Esophagus squamous epithelium (tissue), 5 donors: Measurements from ENCODE around the gene NFRKB. TPM values are rescaled to one million over a fixed set of nuclear protein-coding genes. Genes with fewer than 3 reads are reported as not detected.

Source experiments
- DNase-seq: peaks from one replicate; lab custom pipeline; 2025; lab: John Stamatoyannopoulos, UW
- H3K27ac ChIP-seq, 4 donors: fragments of 200-600 bp; sonication (generic); one replicate each; pipeline ENCODE4 v1.5.1; 2016 to 2019; ENCODE audit warnings: mild to moderate bottlenecking in 1 of 4
- H3K27me3 ChIP-seq, 4 donors: fragments of 200-600 bp; sonication (generic); 1 replicate in 3 of 4; 2 replicates in 1 of 4; pipeline versions ENCODE4 v1.5.1 to v1.6.0; 2017 to 2021; ENCODE audit warnings: antibody characterized with exemption in 1 of 4
- H3K36me3 ChIP-seq, 3 donors: fragments of 200-600 bp; sonication (generic); one replicate each; pipeline ENCODE4 v1.5.1; 2016 to 2019
- H3K4me1 ChIP-seq, 3 donors: fragments of 200-600 bp; sonication (generic); one replicate each; pipeline ENCODE4 v1.5.1; 2017 to 2019
- H3K4me3 ChIP-seq, 4 donors: fragments of 200-600 bp; sonication (generic); 1 replicate in 3 of 4; 2 replicates in 1 of 4; pipeline ENCODE4 v1.5.1; 2016 to 2019; ENCODE audit warnings: mild to moderate bottlenecking in 2 of 4, moderate library complexity in 1 of 4
- H3K9me3 ChIP-seq, 3 donors: fragments of 200-600 bp; sonication (generic); one replicate each; pipeline ENCODE4 v1.5.1; 2016 to 2019
- POLR2A ChIP-seq, 4 donors: fragments of 450-650 bp; IDR thresholded peaks; one replicate each; pipeline ENCODE4 v1.6.1; 2017; ENCODE audit warnings: antibody characterized with exemption in 4 of 4, mild to moderate bottlenecking in 4 of 4, moderate library complexity in 3 of 4
- WGBS, 2 donors: methylation state at CpG; one replicate each; pipeline ENCODE4 v1.1.5; 2018; 5-methylcytosine and 5-hydroxymethylcytosine counted together
- intact Hi-C: fragments of 100-400 bp; cut with DNase I; formaldehyde crosslinking; loops from one replicate; pipeline ENCODE4 v1.15.0; 2022
- total RNA-seq, 4 donors: library from RNA; depleted of rRNA; stranded (reverse); fragments of >200 nt; gene quantifications; one replicate each; pipeline ENCODE4 v1.1.0, GENCODE V29; 2016
- TF ChIP-seq, protein P1 (sequence below), 6 experiments: fragments of 450-650 bp in 4 of 6; fragments of 200-600 bp in 2 of 6; sonication (generic) in 2 of 6; IDR thresholded peaks; one replicate each; pipeline ENCODE4 v1.5.1; 2016 to 2019; ENCODE audit warnings: antibody characterized with exemption in 6 of 6, mild to moderate bottlenecking in 4 of 6, moderate library complexity in 4 of 6
- donor health status: DM: yes; HTN: yes; CAD: no.

The NFRKB gene
- total RNA-seq, 4 donors from 2014 or later = 18.2 to 35.9 (median 23.8) TPM

GRCh38 chr11:129918361-129918760 is 23.0 kb upstream of the NFRKB start:
- intact Hi-C loops = loop anchor here (2.0 kb wide), 1 partner anchor 216 kb away; no protein-coding TSS in a partner anchor
- no peaks in the 10 kb centered on the region for H3K9me3 ChIP-seq
- H3K4me3 ChIP-seq = no peak overlapping the region
- H3K4me1 ChIP-seq = no peaks in the 10 kb centered on the region
- no peak overlapping the region for H3K27ac ChIP-seq
- no peak for DNase-seq
- TF ChIP-seq, protein P1, sequence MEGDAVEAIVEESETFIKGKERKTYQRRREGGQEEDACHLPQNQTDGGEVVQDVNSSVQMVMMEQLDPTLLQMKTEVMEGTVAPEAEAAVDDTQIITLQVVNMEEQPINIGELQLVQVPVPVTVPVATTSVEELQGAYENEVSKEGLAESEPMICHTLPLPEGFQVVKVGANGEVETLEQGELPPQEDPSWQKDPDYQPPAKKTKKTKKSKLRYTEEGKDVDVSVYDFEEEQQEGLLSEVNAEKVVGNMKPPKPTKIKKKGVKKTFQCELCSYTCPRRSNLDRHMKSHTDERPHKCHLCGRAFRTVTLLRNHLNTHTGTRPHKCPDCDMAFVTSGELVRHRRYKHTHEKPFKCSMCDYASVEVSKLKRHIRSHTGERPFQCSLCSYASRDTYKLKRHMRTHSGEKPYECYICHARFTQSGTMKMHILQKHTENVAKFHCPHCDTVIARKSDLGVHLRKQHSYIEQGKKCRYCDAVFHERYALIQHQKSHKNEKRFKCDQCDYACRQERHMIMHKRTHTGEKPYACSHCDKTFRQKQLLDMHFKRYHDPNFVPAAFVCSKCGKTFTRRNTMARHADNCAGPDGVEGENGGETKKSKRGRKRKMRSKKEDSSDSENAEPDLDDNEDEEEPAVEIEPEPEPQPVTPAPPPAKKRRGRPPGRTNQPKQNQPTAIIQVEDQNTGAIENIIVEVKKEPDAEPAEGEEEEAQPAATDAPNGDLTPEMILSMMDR (IDR thresholded peaks at IDR 0.05) = no peak
- TF ChIP-seq POLR2A (IDR thresholded peaks at IDR 0.05) = no peak
- WGBS, 2 donors = 93 to 96% methylated on average over 22 of the region's 22 CpGs
- H3K27me3 ChIP-seq = no peaks in the 10 kb centered on the region
- peaks cover 14 to 89% (median 17%) of the 10 kb centered on the region in 3 donors for H3K36me3 ChIP-seq

- WGBS, 2 donors = 80 to 90% methylated on average over 2 of the region's 2 CpGs
- Histone ChIP-seq H3K27ac (no peak overlapping the region), H3K36me3 (peaks cover 14 to 92% (median 17%) of the 10 kb centered on the region in 3 donors), H3K27me3 (no peaks in the 10 kb centered on the region), H3K9me3 (no peaks in the 10 kb centered on the region), H3K4me3 (no peak overlapping the region), H3K4me1 (no peaks in the 10 kb centered on the region)
- intact Hi-C loops = no loop called here
- TF ChIP-seq, protein P1 (IDR thresholded peaks at IDR 0.05) = no peak
- no peak for TF ChIP-seq POLR2A (IDR thresholded peaks at IDR 0.05)
- DNase-seq = no peak
Measured at GRCh38 chr11:129917231-129917630, 21.9 kb upstream of the NFRKB start.

GRCh38 chr11:129911298-129911697 is 15.9 kb upstream of the NFRKB start:
- H3K36me3 ChIP-seq = peaks cover 14 to 100% (median 17%) of the 10 kb centered on the region in 3 donors
- no peaks in the 10 kb centered on the region for H3K4me1 ChIP-seq
- no peak for TF ChIP-seq POLR2A (IDR thresholded peaks at IDR 0.05)
- TF ChIP-seq, protein P1 (IDR thresholded peaks at IDR 0.05) = no peak
- no peaks in the 10 kb centered on the region for H3K27me3 ChIP-seq
- WGBS, 2 donors = 44 to 64% methylated on average over 3 of the region's 3 CpGs
- H3K27ac ChIP-seq = no peak overlapping the region
- H3K9me3 ChIP-seq = no peaks in the 10 kb centered on the region
- no peak for DNase-seq
- H3K4me3 ChIP-seq = no peak overlapping the region
- intact Hi-C loops = no loop called here

DNA sequence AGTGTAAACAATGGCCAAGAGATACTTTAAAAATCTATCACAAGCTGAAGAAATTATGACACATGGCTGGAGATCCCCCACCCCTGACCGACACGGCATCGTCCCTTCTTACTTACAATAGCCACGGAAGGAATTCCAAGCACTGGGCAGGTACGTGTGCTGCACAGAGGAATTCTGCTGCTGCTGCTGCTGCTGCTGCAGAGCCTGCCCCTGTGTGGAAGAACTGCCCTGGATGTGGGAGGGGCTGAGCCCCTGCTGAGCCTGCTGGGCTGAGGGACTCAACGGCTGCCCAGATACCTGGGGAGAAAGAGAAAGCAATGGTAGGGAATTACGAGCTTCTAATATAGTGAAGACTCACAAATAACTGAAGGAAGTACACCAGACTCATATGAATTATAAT is 15.0 kb upstream of the NFRKB start:
- no peak overlapping the region for H3K27ac ChIP-seq
- no peak overlapping the region for H3K4me3 ChIP-seq
- 90 to 92% methylated on average over 6 to 7 of the region's 7 CpGs for WGBS, 2 donors
- no peaks in the 10 kb centered on the region for H3K9me3 ChIP-seq
- no peaks in the 10 kb centered on the region for H3K4me1 ChIP-seq
- H3K36me3 ChIP-seq = peaks cover 11 to 100% (median 12%) of the 10 kb centered on the region in 3 donors
- intact Hi-C loops = no loop called here
- H3K27me3 ChIP-seq = no peaks in the 10 kb centered on the region
- DNase-seq = no peak
- TF ChIP-seq POLR2A (IDR thresholded peaks at IDR 0.05) = no peak
- TF ChIP-seq, protein P1 (IDR thresholded peaks at IDR 0.05) = no peak

- no peak for DNase-seq
- Histone ChIP-seq H3K4me3 (no peak overlapping the region), H3K36me3 (peaks cover 6 to 95% (median 9%) of the 10 kb centered on the region in 3 donors), H3K4me1 (no peaks in the 10 kb centered on the region), H3K27me3 (no peaks in the 10 kb centered on the region), H3K27ac (no peak overlapping the region), H3K9me3 (no peaks in the 10 kb centered on the region)
- intact Hi-C loops = no loop called here
- WGBS, 2 donors = 90 to 92% methylated on average over 7 to 8 of the region's 8 CpGs
- TF ChIP-seq, protein P1 (IDR thresholded peaks at IDR 0.05) = no peak
Measured at GRCh38 chr11:129905402-129905801, 10.0 kb upstream of the NFRKB start.
